ENCODE measurements around the gene CCDC97. TPM values are rescaled to one million over a fixed set of nuclear protein-coding genes. Genes with fewer than 3 reads are reported as not detected.

CCDC97 gene
- total and polyA plus RNA-seq, 5 donors from 2014 or later: 17.7 to 43.7 (median 20.1) TPM

- ATAC-seq (ENCODE audit: low read depth in 2 of 2) (no peak), DNase-seq (peak in 1 of 3 donors; percentile 30)
- peaks cover 17% of the 10 kb centered on the region for H3K36me3 Mint-ChIP-seq
- H3K4me3 Mint-ChIP-seq: peak overlapping the region; percentile 97 to 98 (median 98)
- Histone ChIP-seq H3K36me3 (ENCODE audit: control insufficient read depth, insufficient read depth, low read length) (peaks cover 44% of the 10 kb centered on the region), H3K27me3 (ENCODE audit: control insufficient read depth, insufficient read depth, low read length) (no peaks in the 10 kb centered on the region), H3K27ac (ENCODE audit: insufficient read depth, low read length, poor library complexity, severe bottlenecking) (peak overlapping the region; percentile 97), H3K4me3 (ENCODE audit: low read depth, low read length) (peak overlapping the region; percentile 98), H3K4me1 (ENCODE audit: control insufficient read depth, insufficient read depth, low read length, poor library complexity, severe bottlenecking) (peaks cover 81% of the 10 kb centered on the region), H3K9me3 (ENCODE audit: control insufficient read depth in 2 of 2, low read length in 2 of 2) (no peaks in the 10 kb centered on the region)
- H3K4me1 Mint-ChIP-seq: peaks cover 11 to 95% (median 57%) of the 10 kb centered on the region in 4 donors
- peak overlapping the region; percentile 98 to 100 (median 100) for H3K27ac Mint-ChIP-seq
- peaks cover 0 to 2% (median 0%) of the 10 kb centered on the region in 7 donors for H3K9me3 Mint-ChIP-seq
- H3K27me3 Mint-ChIP-seq: peaks cover 4% of the 10 kb centered on the region
Measured at GRCh38 chr19:41307954-41308449, 2.0 kb upstream of the CCDC97 start.

- Mint-ChIP-seq H3K4me3 (peak overlapping the region; percentile 97 to 98 (median 98)), H3K4me1 (peaks cover 11 to 95% (median 63%) of the 10 kb centered on the region in 4 donors), H3K9me3 (peaks cover 0 to 2% (median 0%) of the 10 kb centered on the region in 7 donors), H3K27ac (peak overlapping the region; percentile 98 to 100 (median 100)), H3K27me3 (peaks cover 4% of the 10 kb centered on the region), H3K36me3 (peaks cover 22% of the 10 kb centered on the region)
- ATAC-seq (ENCODE audit: low read depth in 2 of 2): peak; percentile 60 to 69
- peaks cover 78% of the 10 kb centered on the region for H3K4me1 ChIP-seq (ENCODE audit: control insufficient read depth, insufficient read depth, low read length, poor library complexity, severe bottlenecking)
- DNase-seq: peak; percentile 87 to 90 (median 87)
- H3K9me3 ChIP-seq (ENCODE audit: control insufficient read depth in 2 of 2, low read length in 2 of 2): no peaks in the 10 kb centered on the region
- peak overlapping the region; percentile 97 for H3K27ac ChIP-seq (ENCODE audit: insufficient read depth, low read length, poor library complexity, severe bottlenecking)
- no peaks in the 10 kb centered on the region for H3K27me3 ChIP-seq (ENCODE audit: control insufficient read depth, insufficient read depth, low read length)
- peak overlapping the region; percentile 98 for H3K4me3 ChIP-seq (ENCODE audit: low read depth, low read length)
- peaks cover 44% of the 10 kb centered on the region for H3K36me3 ChIP-seq (ENCODE audit: control insufficient read depth, insufficient read depth, low read length)
Measured at GRCh38 chr19:41308450-41309179, 1.4 kb upstream of the CCDC97 start.

- Mint-ChIP-seq H3K27me3 (peaks cover 4% of the 10 kb centered on the region), H3K9me3 (peaks cover 0 to 2% (median 0%) of the 10 kb centered on the region in 7 donors), H3K4me1 (peaks cover 11 to 89% (median 59%) of the 10 kb centered on the region in 4 donors), H3K27ac (peak overlapping the region; percentile 98 to 100 (median 100)), H3K4me3 (peak overlapping the region; percentile 97 to 98 (median 98)), H3K36me3 (peaks cover 20% of the 10 kb centered on the region)
- peaks cover 36% of the 10 kb centered on the region for H3K36me3 ChIP-seq (ENCODE audit: control insufficient read depth, insufficient read depth, low read length)
- H3K4me1 ChIP-seq (ENCODE audit: control insufficient read depth, insufficient read depth, low read length, poor library complexity, severe bottlenecking): peaks cover 75% of the 10 kb centered on the region
- peak overlapping the region; percentile 98 for H3K4me3 ChIP-seq (ENCODE audit: low read depth, low read length)
- H3K27ac ChIP-seq (ENCODE audit: insufficient read depth, low read length, poor library complexity, severe bottlenecking): peak overlapping the region; percentile 97
- peak in 2 of 3 donors; percentile 20 to 35 for DNase-seq
- H3K9me3 ChIP-seq (ENCODE audit: control insufficient read depth in 2 of 2, low read length in 2 of 2): no peaks in the 10 kb centered on the region
- no peak for ATAC-seq (ENCODE audit: low read depth in 2 of 2)
- H3K27me3 ChIP-seq (ENCODE audit: control insufficient read depth, insufficient read depth, low read length): no peaks in the 10 kb centered on the region
Measured at GRCh38 chr19:41309180-41310032, 566 bp upstream of the CCDC97 start.

GRCh38 chr19:41311072-41311471 lies 1.1 kb downstream of the CCDC97 start:
- Histone ChIP-seq H3K4me3 (ENCODE audit: low read depth, low read length) (peak overlapping the region; percentile 98), H3K4me1 (ENCODE audit: control insufficient read depth, insufficient read depth, low read length, poor library complexity, severe bottlenecking) (peaks cover 58% of the 10 kb centered on the region), H3K27ac (ENCODE audit: insufficient read depth, low read length, poor library complexity, severe bottlenecking) (peak overlapping the region; percentile 97), H3K9me3 (ENCODE audit: control insufficient read depth in 2 of 2, low read length in 2 of 2) (no peaks in the 10 kb centered on the region), H3K27me3 (ENCODE audit: control insufficient read depth, insufficient read depth, low read length) (no peaks in the 10 kb centered on the region), H3K36me3 (ENCODE audit: control insufficient read depth, insufficient read depth, low read length) (peaks cover 24% of the 10 kb centered on the region)
- H3K9me3 Mint-ChIP-seq: peaks cover 0 to 2% (median 0%) of the 10 kb centered on the region in 7 donors
- peak overlapping the region; percentile 97 to 98 (median 98) for H3K4me3 Mint-ChIP-seq
- DNase-seq (no peak), ATAC-seq (ENCODE audit: low read depth in 2 of 2) (no peak)
- peaks cover 11 to 78% (median 54%) of the 10 kb centered on the region in 4 donors for H3K4me1 Mint-ChIP-seq
- peaks cover 24% of the 10 kb centered on the region for H3K36me3 Mint-ChIP-seq
- peak overlapping the region in 1 of 3 donors; percentile 100 for H3K27ac Mint-ChIP-seq
- peaks cover 4% of the 10 kb centered on the region for H3K27me3 Mint-ChIP-seq

- peak overlapping the region; percentile 97 to 98 (median 98) for H3K4me3 Mint-ChIP-seq
- Histone ChIP-seq H3K9me3 (ENCODE audit: control insufficient read depth in 2 of 2, low read length in 2 of 2) (no peaks in the 10 kb centered on the region), H3K27ac (ENCODE audit: insufficient read depth, low read length, poor library complexity, severe bottlenecking) (no peak overlapping the region), H3K4me1 (ENCODE audit: control insufficient read depth, insufficient read depth, low read length, poor library complexity, severe bottlenecking) (peaks cover 53% of the 10 kb centered on the region), H3K36me3 (ENCODE audit: control insufficient read depth, insufficient read depth, low read length) (peaks cover 24% of the 10 kb centered on the region), H3K4me3 (ENCODE audit: low read depth, low read length) (no peak overlapping the region), H3K27me3 (ENCODE audit: control insufficient read depth, insufficient read depth, low read length) (no peaks in the 10 kb centered on the region)
- peaks cover 11 to 75% (median 52%) of the 10 kb centered on the region in 4 donors for H3K4me1 Mint-ChIP-seq
- H3K36me3 Mint-ChIP-seq: peaks cover 27% of the 10 kb centered on the region
- H3K27ac Mint-ChIP-seq: peak overlapping the region; percentile 36 to 75 (median 52)
- peaks cover 4% of the 10 kb centered on the region for H3K27me3 Mint-ChIP-seq
- ATAC-seq (ENCODE audit: low read depth in 2 of 2): no peak
- no peak for DNase-seq
- peaks cover 0 to 2% (median 0%) of the 10 kb centered on the region in 7 donors for H3K9me3 Mint-ChIP-seq
Measured at GRCh38 chr19:41311613-41312012, 1.6 kb downstream of the CCDC97 start.

- Histone ChIP-seq H3K4me3 (ENCODE audit: low read depth, low read length) (no peak overlapping the region), H3K27me3 (ENCODE audit: control insufficient read depth, insufficient read depth, low read length) (no peaks in the 10 kb centered on the region), H3K27ac (ENCODE audit: insufficient read depth, low read length, poor library complexity, severe bottlenecking) (no peak overlapping the region), H3K9me3 (ENCODE audit: control insufficient read depth in 2 of 2, low read length in 2 of 2) (no peaks in the 10 kb centered on the region), H3K36me3 (ENCODE audit: control insufficient read depth, insufficient read depth, low read length) (peaks cover 63% of the 10 kb centered on the region), H3K4me1 (ENCODE audit: control insufficient read depth, insufficient read depth, low read length, poor library complexity, severe bottlenecking) (peaks cover 8% of the 10 kb centered on the region)
- no peaks in the 10 kb centered on the region for H3K9me3 Mint-ChIP-seq
- H3K4me3 Mint-ChIP-seq: peak overlapping the region in 2 of 4 donors; percentile 33 to 73
- H3K27ac Mint-ChIP-seq: peak overlapping the region in 1 of 3 donors; percentile 60
- peaks cover 30% of the 10 kb centered on the region for H3K36me3 Mint-ChIP-seq
- H3K27me3 Mint-ChIP-seq: no peaks in the 10 kb centered on the region
- ATAC-seq (ENCODE audit: low read depth in 2 of 2) (no peak), DNase-seq (no peak)
- H3K4me1 Mint-ChIP-seq: peaks cover 4 to 45% (median 34%) of the 10 kb centered on the region in 4 donors
Measured at GRCh38 chr19:41316306-41316920, 6.4 kb downstream of the CCDC97 start.

All from CD4-positive, CD25-positive, alpha-beta regulatory T cell (primary cell).